NCI-H1436 (cell line): ENCODE results near the gene SH2D1B.
"Not testable (repeated sequence)": the region's sequence is repeated elsewhere in the genome, so short reads cannot be mapped to it uniquely, and the experiment has no call there.

Experiments used
- DNase-seq: peaks from one replicate; lab custom pipeline; 2025; lab: John Stamatoyannopoulos, UW

SH2D1B gene

GRCh38 chr1:162361349-162361748 is 50.6 kb downstream of the SH2D1B start:
- no peak for DNase-seq

- DNase-seq, result no peak
Observed at GRCh38 chr1:162360874-162361260, 51.1 kb downstream of the SH2D1B start.

- DNase-seq, result no peak
Observed at GRCh38 chr1:162360237-162360873, 51.6 kb downstream of the SH2D1B start.

GRCh38 chr1:162359523-162360236 is 52.3 kb downstream of the SH2D1B start:
- DNase-seq, result no peak

- no peak for DNase-seq
Observed at GRCh38 chr1:162358928-162359327, 53.0 kb downstream of the SH2D1B start.

- DNase-seq, result no peak
Observed at GRCh38 chr1:162357681-162358266, 54.2 kb downstream of the SH2D1B start.

- no peak for DNase-seq
Observed at GRCh38 chr1:162353702-162354101, 58.2 kb downstream of the SH2D1B start.

GRCh38 chr1:162353078-162353477 is 58.9 kb downstream of the SH2D1B start:
- DNase-seq, result no peak

- DNase-seq, result not testable (repeated sequence)
Observed at GRCh38 chr1:162351874-162352273, 60.1 kb downstream of the SH2D1B start.

- DNase-seq, result no peak
Observed at GRCh38 chr1:162351246-162351842, 60.6 kb downstream of the SH2D1B start.

- DNase-seq, result no peak
Observed at GRCh38 chr1:162349635-162350330, 62.2 kb downstream of the SH2D1B start.

GRCh38 chr1:162347281-162347680 is 64.7 kb downstream of the SH2D1B start:
- DNase-seq, result no peak
